ENCODE measurements around the gene NLRP13. TPM values are rescaled to one million over a fixed set of nuclear protein-coding genes. Genes with fewer than 3 reads are reported as not detected.

Gene NLRP13
- total RNA-seq, 4 donors from 2014 or later, result not detected

DNA sequence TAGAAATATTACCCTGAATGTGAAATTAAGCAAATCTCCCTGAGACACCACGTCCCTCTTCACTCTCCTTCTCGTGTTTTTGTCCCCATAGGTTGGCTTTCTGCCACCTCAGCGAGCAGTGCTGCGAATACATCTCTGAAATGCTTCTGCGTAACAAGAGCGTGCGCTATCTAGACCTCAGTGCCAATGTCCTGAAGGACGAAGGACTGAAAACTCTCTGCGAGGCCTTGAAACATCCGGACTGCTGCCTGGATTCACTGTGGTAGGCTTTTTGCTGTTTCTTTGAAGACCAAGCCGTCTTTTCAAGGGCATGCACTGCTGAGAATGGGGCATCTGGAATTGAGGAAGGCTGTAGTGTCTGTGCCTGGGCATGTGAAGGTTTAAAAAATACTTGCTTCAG, 61.4 kb downstream of the NLRP13 start:
- intact Hi-C loops (cut with DNase I; ENCODE audit: low total_unique reads), result no loop called here
- DNase-seq, result no peak
- 76 to 83% methylated on average over 5 to 11 of the region's 11 CpGs for WGBS, 2 donors (ENCODE audit: low coverage in 1 of 2)
- in situ Hi-C loops (cut with MboI; ENCODE audit: low pct_ligation_motif_present in 1 of 4, low pct_unique_long_range_greater_than_20kb in 1 of 4, low sequenced_read_pairs in 3 of 4), result no loop called here
- H3K27ac ChIP-seq, result no peak overlapping the region
- H3K27me3 ChIP-seq, result no peaks in the 10 kb centered on the region
- no peaks in the 10 kb centered on the region for H3K4me1 ChIP-seq
- H3K4me3 ChIP-seq, result no peak overlapping the region
- TF ChIP-seq, protein P1, sequence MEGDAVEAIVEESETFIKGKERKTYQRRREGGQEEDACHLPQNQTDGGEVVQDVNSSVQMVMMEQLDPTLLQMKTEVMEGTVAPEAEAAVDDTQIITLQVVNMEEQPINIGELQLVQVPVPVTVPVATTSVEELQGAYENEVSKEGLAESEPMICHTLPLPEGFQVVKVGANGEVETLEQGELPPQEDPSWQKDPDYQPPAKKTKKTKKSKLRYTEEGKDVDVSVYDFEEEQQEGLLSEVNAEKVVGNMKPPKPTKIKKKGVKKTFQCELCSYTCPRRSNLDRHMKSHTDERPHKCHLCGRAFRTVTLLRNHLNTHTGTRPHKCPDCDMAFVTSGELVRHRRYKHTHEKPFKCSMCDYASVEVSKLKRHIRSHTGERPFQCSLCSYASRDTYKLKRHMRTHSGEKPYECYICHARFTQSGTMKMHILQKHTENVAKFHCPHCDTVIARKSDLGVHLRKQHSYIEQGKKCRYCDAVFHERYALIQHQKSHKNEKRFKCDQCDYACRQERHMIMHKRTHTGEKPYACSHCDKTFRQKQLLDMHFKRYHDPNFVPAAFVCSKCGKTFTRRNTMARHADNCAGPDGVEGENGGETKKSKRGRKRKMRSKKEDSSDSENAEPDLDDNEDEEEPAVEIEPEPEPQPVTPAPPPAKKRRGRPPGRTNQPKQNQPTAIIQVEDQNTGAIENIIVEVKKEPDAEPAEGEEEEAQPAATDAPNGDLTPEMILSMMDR (IDR thresholded peaks at IDR 0.05), result no peak
- TF ChIP-seq POLR2A (IDR thresholded peaks at IDR 0.05) (no peak), EP300 (IDR thresholded peaks at IDR 0.05; ENCODE audit: low read depth) (no peak), POLR2AphosphoS5 (IDR thresholded peaks at IDR 0.05) (no peak)
- no peaks in the 10 kb centered on the region for H3K36me3 ChIP-seq
- no peaks in the 10 kb centered on the region for H3K9me3 ChIP-seq

DNA sequence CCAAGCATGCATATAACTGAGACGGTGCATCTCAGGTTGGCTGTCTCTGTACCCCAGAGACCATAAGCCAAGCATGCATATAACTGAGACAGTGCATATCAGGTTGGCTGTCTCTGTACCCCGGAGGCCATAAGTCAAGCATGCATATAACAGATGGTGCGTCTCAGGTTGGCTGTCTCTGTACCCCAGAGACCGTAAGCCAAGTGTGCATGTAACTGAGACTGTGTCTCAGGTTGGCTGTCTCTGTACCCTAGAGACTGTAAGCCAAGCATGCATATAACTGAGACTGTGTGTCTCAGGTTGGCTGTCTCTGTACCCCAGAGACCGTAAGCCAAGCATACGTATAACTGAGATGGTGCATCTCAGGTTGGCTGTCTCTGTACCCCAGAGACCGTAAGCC, 65.0 kb downstream of the NLRP13 start:
- TF ChIP-seq, protein P1 (IDR thresholded peaks at IDR 0.05), result no peak
- TF ChIP-seq EP300 (IDR thresholded peaks at IDR 0.05; ENCODE audit: low read depth), result no peak
- TF ChIP-seq POLR2A (IDR thresholded peaks at IDR 0.05), result no peak
- Histone ChIP-seq H3K9me3 (peaks cover 0 to 4% of the 10 kb centered on the region in 2 donors), H3K4me1 (no peaks in the 10 kb centered on the region), H3K36me3 (no peaks in the 10 kb centered on the region), H3K27me3 (no peaks in the 10 kb centered on the region), H3K27ac (no peak overlapping the region), H3K4me3 (no peak overlapping the region)
- no peak for DNase-seq
- in situ Hi-C loops (cut with MboI; ENCODE audit: low pct_ligation_motif_present in 1 of 4, low pct_unique_long_range_greater_than_20kb in 1 of 4, low sequenced_read_pairs in 3 of 4), result no loop called here
- WGBS, 2 donors (ENCODE audit: low coverage in 1 of 2), result 76% methylated on average over 7 of the region's 7 CpGs; no CpG with 5 or more reads in 1 of the 2 donors
- intact Hi-C loops (cut with DNase I; ENCODE audit: low total_unique reads), result no loop called here

DNA sequence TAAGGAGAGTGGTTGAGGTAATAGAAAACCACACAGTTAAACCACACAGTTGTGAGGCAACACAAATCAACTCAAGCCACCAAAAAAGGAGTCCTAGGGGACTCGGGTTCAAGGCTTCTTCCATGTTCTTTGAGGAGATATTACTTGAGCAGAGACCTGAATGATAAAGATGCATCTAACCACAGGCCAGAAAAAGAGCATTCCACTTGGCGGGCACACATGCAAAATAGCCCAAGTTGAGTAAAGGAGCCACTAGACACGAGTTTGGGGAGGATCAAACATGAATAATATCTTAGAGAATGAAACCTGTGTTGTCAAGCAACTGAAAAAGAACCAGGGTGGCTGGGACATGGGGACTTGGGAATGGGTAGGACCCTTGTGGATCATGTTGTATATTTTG, 65.6 kb downstream of the NLRP13 start:
- intact Hi-C loops (cut with DNase I; ENCODE audit: low total_unique reads), result no loop called here
- DNase-seq, result no peak
- Histone ChIP-seq H3K27me3 (no peaks in the 10 kb centered on the region), H3K27ac (no peak overlapping the region), H3K36me3 (no peaks in the 10 kb centered on the region), H3K4me1 (no peaks in the 10 kb centered on the region), H3K4me3 (no peak overlapping the region), H3K9me3 (peaks cover 0 to 4% of the 10 kb centered on the region in 2 donors)
- in situ Hi-C loops (cut with MboI; ENCODE audit: low pct_ligation_motif_present in 1 of 4, low pct_unique_long_range_greater_than_20kb in 1 of 4, low sequenced_read_pairs in 3 of 4), result no loop called here
- TF ChIP-seq POLR2A (IDR thresholded peaks at IDR 0.05) (no peak), EP300 (IDR thresholded peaks at IDR 0.05; ENCODE audit: low read depth) (no peak), POLR2AphosphoS5 (IDR thresholded peaks at IDR 0.05) (no peak)
- TF ChIP-seq, protein P1 (IDR thresholded peaks at IDR 0.05), result no peak
- 47 to 58% methylated on average over 2 to 3 of the region's 3 CpGs for WGBS, 2 donors (ENCODE audit: low coverage in 1 of 2)

DNA sequence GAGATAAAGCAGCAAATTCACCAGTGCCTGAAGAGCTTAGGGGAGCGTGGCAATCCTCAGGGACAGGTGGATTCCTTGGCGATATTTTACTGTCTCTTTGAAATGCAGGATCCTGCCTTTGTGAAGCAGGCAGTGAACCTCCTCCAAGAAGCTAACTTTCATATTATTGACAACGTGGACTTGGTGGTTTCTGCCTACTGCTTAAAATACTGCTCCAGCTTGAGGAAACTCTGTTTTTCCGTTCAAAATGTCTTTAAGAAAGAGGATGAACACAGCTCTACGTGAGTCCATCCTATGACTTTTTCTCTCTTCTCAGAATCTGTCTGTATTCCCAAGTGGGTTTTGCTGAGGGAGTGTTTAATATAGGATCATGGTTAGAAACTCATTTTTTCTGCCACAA, 73.2 kb downstream of the NLRP13 start:
- TF ChIP-seq POLR2AphosphoS5 (IDR thresholded peaks at IDR 0.05) (no peak), EP300 (IDR thresholded peaks at IDR 0.05; ENCODE audit: low read depth) (no peak), POLR2A (IDR thresholded peaks at IDR 0.05) (no peak)
- TF ChIP-seq, protein P1 (IDR thresholded peaks at IDR 0.05), result no peak
- Histone ChIP-seq H3K36me3 (no peaks in the 10 kb centered on the region), H3K9me3 (no peaks in the 10 kb centered on the region), H3K27ac (no peak overlapping the region), H3K4me1 (no peaks in the 10 kb centered on the region), H3K27me3 (no peaks in the 10 kb centered on the region), H3K4me3 (no peak overlapping the region)
- in situ Hi-C loops (cut with MboI; ENCODE audit: low pct_ligation_motif_present in 1 of 4, low pct_unique_long_range_greater_than_20kb in 1 of 4, low sequenced_read_pairs in 3 of 4), result no loop called here
- DNase-seq, result no peak
- WGBS, 2 donors (ENCODE audit: low coverage in 1 of 2), result 53 to 60% methylated on average over 2 to 5 of the region's 5 CpGs
- intact Hi-C loops (cut with DNase I; ENCODE audit: low total_unique reads), result no loop called here

Data from transverse colon (tissue), 4 donors.